ENCODE measurements around the gene COQ10A. TPM values are rescaled to one million over a fixed set of nuclear protein-coding genes. Genes with fewer than 3 reads are reported as not detected.

Gene COQ10A
- total and polyA plus RNA-seq, 2 of the 13 experiments (the other 11 are each of a cell fraction or from before 2014, with no cell fraction given), result 21.0 to 37.3 TPM

- TF ChIP-seq ZMAT5 (CRISPR knock-in tag; IDR thresholded peaks at IDR 0.05; ENCODE audit: borderline replicate concordance, low read depth) (no peak), NFE2L2 (IDR thresholded peaks at IDR 0.05; ENCODE audit: low read length) (no peak), PCBP1 (IDR thresholded peaks at IDR 0.05; ENCODE audit: borderline replicate concordance, low read depth, low read length) (no peak), RCOR2 (CRISPR knock-in tag; IDR thresholded peaks at IDR 0.05) (no peak), NCOA1 (CRISPR knock-in tag; IDR thresholded peaks at IDR 0.05) (peak; percentile 50; the same call in 1 of the 2 replicates), ZNF557 (CRISPR knock-in tag; IDR thresholded peaks at IDR 0.05) (no peak), NFKBIZ (CRISPR knock-in tag; IDR thresholded peaks at IDR 0.05) (0 out of 2 replicates have a peak, but pooled peaks have one; percentile 19), ZNF629 (CRISPR knock-in tag; conservative IDR thresholded peaks at IDR 0.05) (no peak), ZNF329 (CRISPR knock-in tag; IDR thresholded peaks at IDR 0.05; ENCODE audit: low read depth) (no peak), SIN3B (IDR thresholded peaks at IDR 0.05; ENCODE audit: low read length) (no peak), HMGA1 (CRISPR knock-in tag; conservative IDR thresholded peaks at IDR 0.05) (no peak), ZNF724P (CRISPR knock-in tag; IDR thresholded peaks at IDR 0.05; ENCODE audit: borderline replicate concordance) (no peak), ZNF446 (CRISPR knock-in tag; IDR thresholded peaks at IDR 0.05) (no peak), ZSCAN31 (CRISPR knock-in tag; IDR thresholded peaks at IDR 0.05; ENCODE audit: low read depth) (no peak), IKZF4 (CRISPR knock-in tag; IDR thresholded peaks at IDR 0.05; ENCODE audit: borderline replicate concordance, low read depth, not compliant biosample characterization) (no peak), GMEB1 (CRISPR knock-in tag; IDR thresholded peaks at IDR 0.05; ENCODE audit: borderline replicate concordance) (peak; percentile 19), ZEB1 (IDR thresholded peaks at IDR 0.05; ENCODE audit: insufficient replicate concordance, low read depth) (peak; percentile 95), ATM (IDR thresholded peaks at IDR 0.05; ENCODE audit: borderline replicate concordance) (no peak), ZNF3 (CRISPR knock-in tag; IDR thresholded peaks at IDR 0.05) (no peak), ZNF556 (CRISPR knock-in tag; IDR thresholded peaks at IDR 0.05; ENCODE audit: borderline replicate concordance) (peak; percentile 81; the same call in 1 of the 2 replicates), ZNF530 (CRISPR knock-in tag; IDR thresholded peaks at IDR 0.05; ENCODE audit: low read depth) (no peak), JUN (CRISPR knock-in tag; IDR thresholded peaks at IDR 0.05) (peak; percentile 68; the same call in 1 of the 2 replicates)
- TF ChIP-seq, protein P1, sequence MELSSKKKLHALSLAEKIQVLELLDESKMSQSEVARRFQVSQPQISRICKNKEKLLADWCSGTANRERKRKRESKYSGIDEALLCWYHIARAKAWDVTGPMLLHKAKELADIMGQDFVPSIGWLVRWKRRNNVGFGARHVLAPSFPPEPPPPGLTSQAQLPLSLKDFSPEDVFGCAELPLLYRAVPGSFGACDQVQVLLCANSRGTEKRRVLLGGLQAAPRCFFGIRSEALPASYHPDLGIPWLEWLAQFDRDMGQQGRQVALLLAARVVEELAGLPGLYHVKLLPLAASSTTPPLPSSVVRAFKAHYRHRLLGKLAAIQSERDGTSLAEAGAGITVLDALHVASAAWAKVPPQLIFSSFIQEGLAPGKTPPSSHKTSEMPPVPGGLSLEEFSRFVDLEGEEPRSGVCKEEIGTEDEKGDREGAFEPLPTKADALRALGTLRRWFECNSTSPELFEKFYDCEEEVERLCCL (CRISPR knock-in tag; IDR thresholded peaks at IDR 0.05; ENCODE audit: borderline replicate concordance), result no peak
- TF ChIP-seq, protein P2, sequence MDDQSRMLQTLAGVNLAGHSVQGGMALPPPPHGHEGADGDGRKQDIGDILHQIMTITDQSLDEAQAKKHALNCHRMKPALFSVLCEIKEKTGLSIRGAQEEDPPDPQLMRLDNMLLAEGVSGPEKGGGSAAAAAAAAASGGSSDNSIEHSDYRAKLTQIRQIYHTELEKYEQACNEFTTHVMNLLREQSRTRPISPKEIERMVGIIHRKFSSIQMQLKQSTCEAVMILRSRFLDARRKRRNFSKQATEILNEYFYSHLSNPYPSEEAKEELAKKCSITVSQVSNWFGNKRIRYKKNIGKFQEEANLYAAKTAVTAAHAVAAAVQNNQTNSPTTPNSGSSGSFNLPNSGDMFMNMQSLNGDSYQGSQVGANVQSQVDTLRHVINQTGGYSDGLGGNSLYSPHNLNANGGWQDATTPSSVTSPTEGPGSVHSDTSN (CRISPR knock-in tag; IDR thresholded peaks at IDR 0.05; ENCODE audit: borderline replicate concordance), result no peak
- TF ChIP-seq, protein P3, sequence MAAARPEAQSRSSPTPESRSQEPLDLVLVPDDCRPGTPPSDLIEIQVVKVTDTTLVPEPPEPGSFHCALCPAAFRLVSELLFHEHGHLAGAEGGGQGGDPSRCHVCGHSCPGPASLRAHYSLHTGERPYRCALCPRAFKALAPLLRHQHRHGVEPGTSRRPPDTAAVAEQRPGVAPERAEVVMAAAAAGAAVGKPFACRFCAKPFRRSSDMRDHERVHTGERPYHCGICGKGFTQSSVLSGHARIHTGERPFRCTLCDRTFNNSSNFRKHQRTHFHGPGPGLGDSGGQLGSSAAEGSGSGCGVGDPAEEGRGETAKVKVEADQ (CRISPR knock-in tag; IDR thresholded peaks at IDR 0.05; ENCODE audit: borderline replicate concordance), result peak; percentile 58; the same call in 1 of the 2 replicates
These were observed 36.1 kb upstream of the COQ10A start (continued) for GRCh38 chr12:56230432-56231183.

Data from HepG2 (cell line).